Neutrophil (primary cell): Measurements from ENCODE around the gene CACNA2D2.

ENCODE experiments used
- H3K27ac ChIP-seq: fragments of 200-600 bp; sonication (generic); 2 replicates; pipeline ENCODE4 v1.5.1; 2016; ENCODE audit warnings: mild to moderate bottlenecking, moderate library complexity
- H3K27me3 ChIP-seq: fragments of 200-600 bp; sonication (generic); 2 replicates; pipeline ENCODE4 v1.6.0; 2016; ENCODE audit warnings: mild to moderate bottlenecking
- H3K36me3 ChIP-seq: fragments of 200-600 bp; sonication (generic); 2 replicates; pipeline ENCODE4 v1.5.1; 2017
- H3K4me1 ChIP-seq, 2 experiments: fragments of 200-600 bp in 1 of 2; sonication (generic) in 1 of 2; 1 replicate in 1 of 2; 2 replicates in 1 of 2; pipeline versions ENCODE4 v1.5.1 to v1.6.1; 2013 to 2016; ENCODE audit warnings: low read depth in 1 of 2, low read length in 1 of 2, mild to moderate bottlenecking in 1 of 2, moderate library complexity in 1 of 2; ENCODE audit not compliant: control insufficient read depth in 1 of 2, insufficient read depth in 1 of 2
- H3K4me3 ChIP-seq, 2 experiments: fragments of 200-600 bp in 1 of 2; sonication (generic) in 1 of 2; 1 replicate in 1 of 2; 2 replicates in 1 of 2; pipeline ENCODE4 v1.5.1; 2013 to 2016; ENCODE audit warnings: low read depth in 1 of 2, low read length in 1 of 2, mild to moderate bottlenecking in 1 of 2, moderate library complexity in 1 of 2
- H3K9me3 ChIP-seq: fragments of 200-600 bp; sonication (generic); 2 replicates; pipeline ENCODE4 v1.5.1; 2016
- TF ChIP-seq, protein P1 (sequence below): fragments of 200-600 bp; sonication (generic); IDR thresholded peaks from 2 replicates; pipeline ENCODE4 v1.5.1; 2016; ENCODE audit warnings: antibody characterized with exemption

The CACNA2D2 gene

GRCh38 chr3:50382722-50383121 lies 120.7 kb downstream of the CACNA2D2 start:
- peaks cover 14% of the 10 kb centered on the region for H3K27me3 ChIP-seq

DNA sequence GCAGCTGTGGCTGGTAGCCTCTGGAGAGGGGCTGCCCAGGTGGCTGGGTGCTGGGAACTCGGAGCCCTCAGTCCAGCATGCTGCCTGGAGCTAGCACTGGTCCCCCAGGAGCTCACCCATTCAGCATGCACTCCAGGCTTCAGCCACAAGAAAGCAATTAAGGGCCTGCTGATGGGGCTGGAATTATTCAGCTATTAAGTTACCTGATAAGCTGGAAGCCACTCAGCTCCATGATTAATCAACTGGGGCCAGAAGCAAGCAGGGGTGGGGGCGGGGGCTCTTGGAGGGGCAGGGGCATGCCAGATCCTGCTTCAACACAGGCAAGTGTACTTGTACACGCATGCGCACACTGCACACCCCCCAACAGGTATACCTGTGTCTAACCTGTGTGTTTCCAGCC lies 122.1 kb downstream of the CACNA2D2 start:
- TF ChIP-seq, protein P1, sequence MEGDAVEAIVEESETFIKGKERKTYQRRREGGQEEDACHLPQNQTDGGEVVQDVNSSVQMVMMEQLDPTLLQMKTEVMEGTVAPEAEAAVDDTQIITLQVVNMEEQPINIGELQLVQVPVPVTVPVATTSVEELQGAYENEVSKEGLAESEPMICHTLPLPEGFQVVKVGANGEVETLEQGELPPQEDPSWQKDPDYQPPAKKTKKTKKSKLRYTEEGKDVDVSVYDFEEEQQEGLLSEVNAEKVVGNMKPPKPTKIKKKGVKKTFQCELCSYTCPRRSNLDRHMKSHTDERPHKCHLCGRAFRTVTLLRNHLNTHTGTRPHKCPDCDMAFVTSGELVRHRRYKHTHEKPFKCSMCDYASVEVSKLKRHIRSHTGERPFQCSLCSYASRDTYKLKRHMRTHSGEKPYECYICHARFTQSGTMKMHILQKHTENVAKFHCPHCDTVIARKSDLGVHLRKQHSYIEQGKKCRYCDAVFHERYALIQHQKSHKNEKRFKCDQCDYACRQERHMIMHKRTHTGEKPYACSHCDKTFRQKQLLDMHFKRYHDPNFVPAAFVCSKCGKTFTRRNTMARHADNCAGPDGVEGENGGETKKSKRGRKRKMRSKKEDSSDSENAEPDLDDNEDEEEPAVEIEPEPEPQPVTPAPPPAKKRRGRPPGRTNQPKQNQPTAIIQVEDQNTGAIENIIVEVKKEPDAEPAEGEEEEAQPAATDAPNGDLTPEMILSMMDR: no peak
- H3K27ac ChIP-seq: no peak overlapping the region
- no peaks in the 10 kb centered on the region for H3K4me1 ChIP-seq
- H3K36me3 ChIP-seq: no peaks in the 10 kb centered on the region
- H3K4me3 ChIP-seq: no peak overlapping the region
- H3K27me3 ChIP-seq: peaks cover 14% of the 10 kb centered on the region
- no peaks in the 10 kb centered on the region for H3K9me3 ChIP-seq

More at GRCh38 chr3:50382722-50383121, 120.7 kb downstream of the CACNA2D2 start:
- Histone ChIP-seq H3K36me3 (no peaks in the 10 kb centered on the region), H3K9me3 (no peaks in the 10 kb centered on the region), H3K27ac (no peak overlapping the region), H3K4me1 (no peaks in the 10 kb centered on the region), H3K4me3 (no peak overlapping the region)
- TF ChIP-seq, protein P1: no peak

- Histone ChIP-seq H3K4me3 (no peak overlapping the region), H3K4me1 (no peaks in the 10 kb centered on the region), H3K36me3 (no peaks in the 10 kb centered on the region), H3K9me3 (no peaks in the 10 kb centered on the region), H3K27me3 (peaks cover 10% of the 10 kb centered on the region), H3K27ac (no peak overlapping the region)
- TF ChIP-seq, protein P1: no peak
These were observed 122.9 kb downstream of the CACNA2D2 start for GRCh38 chr3:50380405-50381085.

DNA sequence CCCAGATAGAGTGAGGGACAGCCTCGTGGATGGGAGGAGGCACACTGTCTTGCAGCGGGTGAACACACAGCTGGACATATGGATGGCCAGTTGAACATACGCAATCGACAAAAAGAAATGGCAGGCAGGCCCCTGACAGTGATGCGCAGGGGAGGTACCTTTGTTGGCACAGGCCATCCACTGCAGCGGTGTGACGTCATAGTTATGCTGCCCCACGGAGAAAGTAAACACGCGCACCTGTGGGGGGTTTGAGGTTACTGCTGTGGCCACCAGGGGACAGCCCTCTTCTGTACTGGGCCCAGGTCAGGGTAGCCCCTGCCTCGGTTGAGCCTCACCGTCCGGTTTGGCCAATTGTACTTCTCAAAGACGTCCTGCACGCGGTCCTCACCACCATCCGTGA lies 124.7 kb downstream of the CACNA2D2 start:
- Histone ChIP-seq H3K4me1 (no peaks in the 10 kb centered on the region), H3K4me3 (no peak overlapping the region), H3K9me3 (no peaks in the 10 kb centered on the region), H3K36me3 (no peaks in the 10 kb centered on the region), H3K27me3 (peaks cover 4% of the 10 kb centered on the region), H3K27ac (no peak overlapping the region)
- TF ChIP-seq, protein P1: no peak

GRCh38 chr3:50378024-50378423 lies 125.4 kb downstream of the CACNA2D2 start:
- Histone ChIP-seq H3K27me3 (peaks cover 4% of the 10 kb centered on the region), H3K4me3 (no peak overlapping the region), H3K9me3 (no peaks in the 10 kb centered on the region), H3K4me1 (no peaks in the 10 kb centered on the region), H3K27ac (no peak overlapping the region), H3K36me3 (no peaks in the 10 kb centered on the region)
- TF ChIP-seq, protein P1: no peak
